Measurements from ENCODE around the gene TSPEAR. TPM values are rescaled to one million over a fixed set of nuclear protein-coding genes. Genes with fewer than 3 reads are reported as not detected.
A peak's percentile ranks its signal among the peaks of the same experiment; 100 is the strongest.

TSPEAR gene
- total and polyA plus RNA-seq, 9 of the 15 experiments (the other 6 are each of a cell fraction or from before 2014, with no cell fraction given), result not detected

GRCh38 chr21:44742418-44743153 is 31.2 kb upstream of the TSPEAR start (continued):
- no peak for TF ChIP-seq THAP12 (CRISPR knock-in tag; IDR thresholded peaks at IDR 0.05)
- peak; percentile 75 for TF ChIP-seq MAFG (tag; conservative IDR thresholded peaks at IDR 0.05)
- peak; percentile 71 for TF ChIP-seq MAFF (IDR thresholded peaks at IDR 0.05; ENCODE audit: low read length)
- TF ChIP-seq CCAR2 (IDR thresholded peaks at IDR 0.05; ENCODE audit: low read depth, low read length), result no peak
- no peak for TF ChIP-seq CHD4 (IDR thresholded peaks at IDR 0.05; ENCODE audit: insufficient read depth, insufficient replicate concordance, low read depth, low read length, poor library complexity, severe bottlenecking)
- TF ChIP-seq MCM3 (IDR thresholded peaks at IDR 0.05), result no peak
- TF ChIP-seq TOE1 (IDR thresholded peaks at IDR 0.05; ENCODE audit: borderline replicate concordance), result peak; percentile 31; the same call in 1 of the 2 replicates
- TF ChIP-seq TOE1 (CRISPR knock-in tag; IDR thresholded peaks at IDR 0.05; ENCODE audit: borderline replicate concordance, low read depth), result no peak
- TF ChIP-seq ZNF282 (CRISPR knock-in tag; IDR thresholded peaks at IDR 0.05), result no peak
- no peak for TF ChIP-seq ZNF79 (CRISPR knock-in tag; IDR thresholded peaks at IDR 0.05; ENCODE audit: low read depth)
- TF ChIP-seq ZNF316 (IDR thresholded peaks at IDR 0.05), result peak; percentile 91
- no peak for TF ChIP-seq TCFL5 (CRISPR knock-in tag; conservative IDR thresholded peaks at IDR 0.05)
- no peak for TF ChIP-seq CUX1 (CRISPR knock-in tag; IDR thresholded peaks at IDR 0.05)
